HG02623 (cell line): Measurements from ENCODE around the gene SPATA31E1.
"Not testable (repeated sequence)": the region's sequence is repeated elsewhere in the genome, so short reads cannot be mapped to it uniquely, and the experiment has no call there.

Source experiments
- ATAC-seq: cut with Tn5 transposase; IDR thresholded peaks from one replicate; pipeline ENCODE4 v1.9.1; 2021; ENCODE audit warnings: moderate library complexity; ENCODE audit not compliant: unreplicated experiment

The SPATA31E1 gene

DNA sequence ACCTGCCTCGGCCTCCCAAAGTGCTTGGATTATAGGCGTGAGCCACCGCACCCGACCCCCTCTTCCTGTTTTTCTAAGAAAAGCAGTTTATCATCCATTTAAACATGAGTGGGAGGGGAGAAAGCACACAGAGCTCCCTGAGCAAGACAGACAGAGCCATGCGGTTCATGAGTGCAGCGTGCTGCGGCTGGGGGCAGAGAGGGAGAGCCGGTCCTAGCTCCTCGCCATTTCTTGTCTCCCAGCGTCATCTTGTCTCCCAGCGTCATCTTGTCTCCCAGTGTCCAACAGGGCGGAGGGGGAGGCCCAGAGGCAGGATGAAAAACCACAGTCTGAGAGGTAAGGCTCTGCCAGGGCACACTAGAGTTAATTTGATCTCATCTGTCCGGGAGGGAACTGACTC is 36.3 kb downstream of the SPATA31E1 start:
- not testable (repeated sequence) for ATAC-seq

DNA sequence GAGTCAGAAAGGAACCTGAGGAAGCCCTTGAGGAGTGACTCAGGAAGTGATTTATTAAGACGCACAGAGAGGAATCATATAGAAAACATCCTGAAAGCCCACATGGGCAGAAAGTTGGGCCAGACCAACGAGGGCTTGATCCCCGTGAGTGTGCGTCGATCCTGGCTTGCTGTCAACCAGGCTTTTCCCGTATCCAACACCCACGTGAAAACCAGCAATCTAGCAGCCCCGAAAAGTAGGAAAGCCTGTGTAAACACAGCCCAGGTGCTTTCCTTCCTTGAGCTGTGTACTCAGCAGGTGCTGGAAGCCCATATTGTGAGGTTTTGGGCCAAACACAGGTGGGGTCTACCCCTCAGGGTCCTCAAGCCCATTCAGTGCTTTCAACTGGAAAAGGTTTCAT is 38.9 kb downstream of the SPATA31E1 start:
- ATAC-seq = not testable (repeated sequence)

DNA sequence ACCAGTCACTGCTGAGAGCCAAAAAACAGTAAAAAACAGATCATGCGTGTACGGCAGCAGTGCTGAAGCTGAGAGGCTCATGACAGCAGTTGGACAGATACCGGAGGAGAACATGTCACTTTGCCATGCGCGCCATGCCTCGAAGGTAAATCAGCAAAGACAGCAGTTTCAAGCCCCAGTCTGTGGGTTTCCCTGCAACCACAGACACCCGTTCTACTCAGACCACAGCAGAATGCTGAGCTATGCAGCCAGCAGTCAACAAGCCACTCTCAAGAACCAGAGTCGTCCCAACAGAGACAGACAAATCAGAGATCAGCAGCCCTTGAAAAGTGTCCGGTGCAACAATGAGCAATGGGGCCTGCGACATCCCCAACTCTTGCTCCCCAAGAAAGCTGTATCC is 40.3 kb downstream of the SPATA31E1 start:
- ATAC-seq = not testable (repeated sequence)

DNA sequence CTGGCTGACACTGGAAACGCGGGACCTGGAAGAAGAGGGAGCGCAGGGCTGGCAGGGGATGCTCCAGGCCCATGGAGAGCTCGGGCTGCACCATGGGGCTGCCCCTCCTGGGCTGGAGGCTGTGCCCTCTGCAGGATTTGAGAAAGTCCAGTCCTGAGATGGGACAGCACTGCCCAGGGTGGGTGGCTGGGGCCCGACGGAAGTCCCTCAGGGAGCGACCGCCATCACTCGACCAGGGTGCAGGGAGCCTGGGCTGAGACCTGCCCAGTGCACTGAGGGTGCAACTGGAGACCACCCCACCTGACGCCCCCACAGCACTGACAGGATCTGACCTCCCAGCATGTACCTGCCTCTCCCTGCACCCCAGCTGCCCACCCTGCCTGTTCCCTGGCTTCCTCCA is 42.2 kb downstream of the SPATA31E1 start:
- not testable (repeated sequence) for ATAC-seq

DNA sequence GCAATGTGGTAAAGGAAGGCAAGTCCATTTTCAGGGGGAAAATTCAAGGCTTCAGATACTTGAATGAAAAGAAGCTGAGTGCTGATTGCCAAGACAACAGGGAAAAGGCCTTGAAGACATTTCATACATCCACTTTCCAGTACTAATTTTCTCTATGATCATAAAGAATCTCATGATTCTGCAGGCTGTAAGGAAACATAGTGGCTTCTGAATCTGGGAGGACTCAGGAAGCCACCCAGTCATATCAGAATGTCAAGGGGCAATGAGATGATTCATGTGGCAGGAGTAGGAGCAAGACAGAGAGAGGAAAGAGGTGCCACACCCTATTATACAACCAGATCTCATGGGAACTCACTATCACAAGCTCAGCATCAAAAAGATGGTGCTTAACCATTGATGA is 46.5 kb downstream of the SPATA31E1 start:
- ATAC-seq = not testable (repeated sequence)

DNA sequence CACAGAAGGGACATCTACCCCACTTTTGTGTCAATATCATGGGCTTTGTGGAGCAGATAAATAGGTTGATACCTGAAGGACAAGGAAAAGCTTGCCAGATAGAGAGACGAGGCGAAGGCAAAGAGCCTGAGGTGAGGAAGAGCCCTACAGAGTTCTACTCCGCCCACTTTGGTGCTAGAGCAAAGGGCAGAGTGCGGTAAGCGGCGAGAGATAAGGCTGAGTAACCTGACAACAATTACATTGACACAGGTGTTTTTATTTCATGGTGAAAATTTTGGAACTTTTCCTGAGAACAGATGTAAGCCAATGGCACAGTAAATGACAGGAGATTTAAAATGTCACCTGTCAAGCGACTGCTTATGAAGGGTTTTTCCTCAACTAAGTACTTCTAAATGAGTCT is 51.8 kb downstream of the SPATA31E1 start:
- ATAC-seq = not testable (repeated sequence)

DNA sequence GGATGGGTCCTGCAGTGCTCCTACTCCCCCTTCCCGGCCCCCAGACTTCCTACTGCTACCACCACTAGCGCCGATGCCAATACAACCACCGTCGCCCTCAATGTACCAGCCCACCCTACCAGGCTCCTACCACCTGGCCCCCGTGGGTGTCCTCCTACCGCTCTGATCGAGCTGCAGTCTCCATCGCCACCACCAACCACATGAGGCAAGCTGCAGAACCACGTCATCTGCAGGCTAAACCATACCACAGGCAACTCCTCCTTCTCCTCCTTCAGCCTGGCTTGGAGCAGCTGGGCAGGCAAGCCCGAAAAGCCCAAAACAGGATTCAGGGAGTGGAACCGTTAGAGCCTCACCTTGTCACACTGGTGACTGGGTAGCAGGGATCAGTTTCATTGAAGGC is 54.7 kb downstream of the SPATA31E1 start:
- ATAC-seq = not testable (repeated sequence)

DNA sequence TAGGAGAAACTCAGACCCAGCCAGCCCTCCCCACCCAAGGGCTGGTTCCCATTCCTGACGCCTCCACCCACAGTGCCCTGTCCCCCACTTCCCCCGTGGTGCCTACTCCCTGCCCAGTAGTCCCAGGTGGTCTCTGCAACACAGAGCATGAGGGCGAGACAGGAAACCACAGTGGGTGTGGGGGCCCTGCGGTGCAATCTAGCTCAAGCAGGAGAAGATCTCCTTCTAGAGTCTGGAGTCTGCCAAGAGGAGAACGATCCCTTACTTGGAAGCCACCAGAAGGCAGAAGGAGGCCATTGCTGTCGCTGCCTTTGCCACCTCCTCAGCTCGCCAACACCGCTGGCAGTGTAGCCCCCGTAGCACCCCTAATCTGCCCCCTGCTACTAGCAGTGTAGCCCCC is 55.2 kb downstream of the SPATA31E1 start:
- not testable (repeated sequence) for ATAC-seq

DNA sequence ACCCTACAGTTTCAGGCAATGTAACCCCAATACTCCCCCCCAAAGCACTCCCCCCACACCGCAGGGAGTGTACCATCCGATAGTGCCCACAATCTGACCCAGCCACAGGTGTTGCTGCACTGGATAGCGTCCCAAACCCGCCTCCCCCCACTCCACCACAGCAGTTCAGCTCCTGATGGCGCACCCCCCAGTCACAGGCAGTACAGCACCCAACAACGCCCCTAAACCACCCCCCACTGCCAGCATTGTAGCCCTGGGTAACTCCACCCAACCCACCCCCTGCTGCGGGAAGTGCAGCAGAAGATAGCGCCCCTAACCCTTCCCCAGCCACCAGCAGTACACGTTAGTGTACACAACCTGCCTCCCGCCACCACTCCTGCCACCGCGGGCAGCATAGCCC is 55.7 kb downstream of the SPATA31E1 start:
- ATAC-seq = not testable (repeated sequence)
